Measurements from ENCODE around the gene NPAS3. TPM values are rescaled to one million over a fixed set of nuclear protein-coding genes. Genes with fewer than 3 reads are reported as not detected.

NPAS3 gene
- total RNA-seq, 4 donors from 2014 or later = 4.0 to 12.2 (median 5.6) TPM

DNA sequence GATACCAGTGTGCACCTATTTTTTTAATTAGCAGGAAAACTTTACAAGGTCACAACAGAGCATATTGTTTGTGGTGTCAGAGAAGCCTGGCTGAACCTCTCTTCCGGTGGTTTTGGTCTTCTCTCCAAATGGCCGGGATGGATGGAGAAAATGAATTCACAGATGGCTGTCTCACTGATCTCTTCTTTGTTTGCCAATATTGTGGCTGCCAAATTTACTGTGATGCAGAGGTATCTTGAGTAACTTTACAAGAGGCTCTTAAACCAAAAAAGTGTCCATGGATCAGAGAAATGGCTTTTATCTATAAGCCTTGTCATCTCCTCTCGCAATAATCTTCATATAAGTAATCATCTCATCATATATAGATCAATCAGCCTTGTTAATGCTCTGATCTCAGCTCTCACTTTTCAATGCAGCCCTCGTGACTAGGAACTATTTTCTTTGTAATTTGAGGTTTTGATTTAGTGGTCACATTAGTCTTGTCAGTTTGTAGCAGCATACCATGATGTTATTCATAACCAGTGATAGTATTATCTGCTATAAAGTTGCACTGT, 704.1 kb downstream of the NPAS3 start:
- 72 to 82% methylated on average over 4 of the region's 4 CpGs for WGBS, 2 donors
- H3K27me3 ChIP-seq = no peaks in the 10 kb centered on the region
- DNase-seq = no peak
- no peak overlapping the region for H3K27ac ChIP-seq
- H3K9me3 ChIP-seq = no peaks in the 10 kb centered on the region
- no peak overlapping the region for H3K4me3 ChIP-seq (replicated peaks in 1 of 3)
- intact Hi-C loops (cut with DNase I) = no loop called here
- H3K36me3 ChIP-seq = no peaks in the 10 kb centered on the region
- TF ChIP-seq POLR2A (IDR thresholded peaks at IDR 0.05) = no peak
- TF ChIP-seq, protein P1, sequence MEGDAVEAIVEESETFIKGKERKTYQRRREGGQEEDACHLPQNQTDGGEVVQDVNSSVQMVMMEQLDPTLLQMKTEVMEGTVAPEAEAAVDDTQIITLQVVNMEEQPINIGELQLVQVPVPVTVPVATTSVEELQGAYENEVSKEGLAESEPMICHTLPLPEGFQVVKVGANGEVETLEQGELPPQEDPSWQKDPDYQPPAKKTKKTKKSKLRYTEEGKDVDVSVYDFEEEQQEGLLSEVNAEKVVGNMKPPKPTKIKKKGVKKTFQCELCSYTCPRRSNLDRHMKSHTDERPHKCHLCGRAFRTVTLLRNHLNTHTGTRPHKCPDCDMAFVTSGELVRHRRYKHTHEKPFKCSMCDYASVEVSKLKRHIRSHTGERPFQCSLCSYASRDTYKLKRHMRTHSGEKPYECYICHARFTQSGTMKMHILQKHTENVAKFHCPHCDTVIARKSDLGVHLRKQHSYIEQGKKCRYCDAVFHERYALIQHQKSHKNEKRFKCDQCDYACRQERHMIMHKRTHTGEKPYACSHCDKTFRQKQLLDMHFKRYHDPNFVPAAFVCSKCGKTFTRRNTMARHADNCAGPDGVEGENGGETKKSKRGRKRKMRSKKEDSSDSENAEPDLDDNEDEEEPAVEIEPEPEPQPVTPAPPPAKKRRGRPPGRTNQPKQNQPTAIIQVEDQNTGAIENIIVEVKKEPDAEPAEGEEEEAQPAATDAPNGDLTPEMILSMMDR (IDR thresholded peaks at IDR 0.05) = no peak
- no peaks in the 10 kb centered on the region for H3K4me1 ChIP-seq

DNA sequence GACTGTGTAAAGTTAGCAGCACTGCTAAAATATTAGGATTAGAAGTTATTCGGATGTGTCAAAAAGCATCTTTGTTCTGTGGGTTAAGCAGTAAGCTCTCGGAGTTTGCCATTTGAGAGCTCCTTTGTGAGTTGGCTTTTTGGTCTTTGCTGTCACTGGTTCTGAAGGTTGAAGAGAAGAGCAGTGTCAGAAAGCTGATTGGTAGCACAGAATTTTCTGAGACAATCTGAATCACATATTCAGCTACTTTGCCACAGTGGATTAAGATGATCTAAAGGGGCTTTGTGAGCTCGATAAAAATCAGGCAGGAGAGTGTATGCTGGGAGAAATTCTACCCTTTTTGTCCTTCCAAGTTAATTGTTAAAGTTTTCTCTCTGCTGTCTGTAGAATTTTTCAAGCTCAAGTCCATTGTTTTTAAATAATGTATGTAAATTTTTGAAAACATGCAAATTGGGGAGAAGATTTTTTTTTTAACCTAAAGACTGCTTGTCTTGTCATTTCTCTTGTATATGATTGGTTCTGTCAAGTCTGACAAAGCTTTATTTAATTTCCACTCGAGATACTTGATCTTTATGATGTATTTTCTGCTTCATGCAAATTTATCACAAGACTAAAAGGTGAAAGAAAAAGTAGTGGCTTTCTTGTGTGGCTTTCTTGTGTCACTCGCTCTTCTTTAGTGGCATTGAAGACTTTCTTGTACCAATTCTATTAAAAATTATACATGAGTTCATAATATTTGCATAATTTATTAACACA, 704.9 kb downstream of the NPAS3 start:
- 88 to 90% methylated on average over 5 of the region's 5 CpGs for WGBS, 2 donors
- Histone ChIP-seq H3K27me3 (no peaks in the 10 kb centered on the region), H3K4me3 (replicated peaks in 1 of 3) (no peak overlapping the region), H3K27ac (no peak overlapping the region), H3K36me3 (no peaks in the 10 kb centered on the region), H3K4me1 (no peaks in the 10 kb centered on the region), H3K9me3 (no peaks in the 10 kb centered on the region)
- no peak for DNase-seq
- intact Hi-C loops (cut with DNase I) = no loop called here
- TF ChIP-seq, protein P1 (IDR thresholded peaks at IDR 0.05) = no peak
- TF ChIP-seq POLR2A (IDR thresholded peaks at IDR 0.05) = no peak

DNA sequence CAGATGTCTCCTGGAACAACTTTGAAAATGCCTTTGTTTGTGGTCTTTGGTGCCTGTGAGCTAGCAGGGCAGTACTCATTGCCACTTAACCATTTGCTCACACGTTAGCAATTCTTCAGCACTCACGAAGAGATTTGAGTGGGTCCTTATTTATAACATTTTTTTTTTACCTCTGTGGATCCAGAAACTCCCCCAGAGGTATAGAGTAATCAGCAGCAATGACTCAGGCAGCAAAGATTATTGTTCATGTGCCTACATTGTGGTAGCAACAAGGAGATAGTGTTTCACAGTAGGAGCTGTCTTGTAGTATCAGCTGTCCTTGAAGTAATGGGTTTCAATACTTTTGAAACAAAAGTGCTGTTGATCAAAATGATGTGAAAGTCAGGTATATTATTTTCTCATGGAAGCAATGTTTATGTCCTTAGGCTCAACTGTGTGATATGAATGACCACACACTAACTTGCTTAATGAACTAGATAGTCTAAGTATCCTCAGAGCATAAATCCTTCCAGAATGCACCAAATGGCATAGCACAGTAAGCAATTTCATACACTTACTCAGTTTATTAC, 708.1 kb downstream of the NPAS3 start:
- Histone ChIP-seq H3K4me1 (no peaks in the 10 kb centered on the region), H3K4me3 (replicated peaks in 1 of 3) (no peak overlapping the region), H3K27ac (no peak overlapping the region), H3K27me3 (no peaks in the 10 kb centered on the region), H3K9me3 (no peaks in the 10 kb centered on the region), H3K36me3 (no peaks in the 10 kb centered on the region)
- intact Hi-C loops (cut with DNase I) = no loop called here
- no peak for TF ChIP-seq POLR2A (IDR thresholded peaks at IDR 0.05)
- TF ChIP-seq, protein P1 (IDR thresholded peaks at IDR 0.05) = no peak
- DNase-seq = no peak
- WGBS, 2 donors = 68 to 85% methylated on average over 2 of the region's 2 CpGs

DNA sequence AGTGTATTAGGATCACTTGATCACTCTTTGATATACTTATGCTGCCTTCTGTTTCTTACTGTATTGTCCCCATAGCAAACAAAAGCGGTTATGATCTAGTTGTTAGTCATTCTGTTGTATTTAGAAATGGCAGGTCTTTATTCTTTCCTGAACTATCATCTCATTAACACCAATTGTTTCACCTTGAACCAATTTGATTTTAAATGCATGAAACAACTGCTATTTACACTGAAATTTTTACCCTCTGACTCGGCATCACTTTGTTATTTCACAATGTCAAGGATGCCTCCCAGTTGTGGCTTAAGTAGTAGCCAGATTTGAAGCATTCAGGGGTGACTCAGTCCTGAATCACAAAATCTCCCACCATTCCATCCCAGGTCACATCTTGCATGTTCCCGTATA, 708.7 kb downstream of the NPAS3 start:
- TF ChIP-seq, protein P1 (IDR thresholded peaks at IDR 0.05) = no peak
- no peak for TF ChIP-seq POLR2A (IDR thresholded peaks at IDR 0.05)
- H3K36me3 ChIP-seq = no peaks in the 10 kb centered on the region
- H3K4me1 ChIP-seq = no peaks in the 10 kb centered on the region
- no peak for DNase-seq
- 83 to 91% methylated on average over 3 of the region's 3 CpGs for WGBS, 2 donors
- H3K27ac ChIP-seq = no peak overlapping the region
- intact Hi-C loops (cut with DNase I) = no loop called here
- H3K9me3 ChIP-seq = no peaks in the 10 kb centered on the region
- H3K4me3 ChIP-seq (replicated peaks in 1 of 3) = no peak overlapping the region
- no peaks in the 10 kb centered on the region for H3K27me3 ChIP-seq

DNA sequence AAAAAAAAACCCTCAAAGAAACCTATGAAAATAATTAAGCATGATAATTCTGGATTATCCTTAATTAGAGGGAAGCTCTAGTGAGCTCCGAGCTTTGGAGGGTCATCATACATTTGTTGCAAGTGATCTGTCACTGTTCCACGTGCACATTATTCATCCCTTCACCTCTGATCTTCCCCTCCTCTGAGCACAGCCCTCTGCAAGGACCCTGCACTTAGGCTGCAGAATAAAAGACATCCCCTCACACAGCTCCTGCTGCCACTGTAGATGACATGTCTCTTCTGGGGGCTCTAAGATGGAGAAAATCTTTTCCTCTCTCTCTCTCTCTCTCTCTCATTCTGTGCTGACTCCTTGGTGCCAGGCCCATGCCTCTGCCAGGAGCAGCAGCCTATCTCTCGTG, 711.8 kb downstream of the NPAS3 start:
- H3K4me3 ChIP-seq (replicated peaks in 1 of 3) = no peak overlapping the region
- no peak overlapping the region for H3K27ac ChIP-seq
- H3K27me3 ChIP-seq = no peaks in the 10 kb centered on the region
- H3K4me1 ChIP-seq = no peaks in the 10 kb centered on the region
- H3K9me3 ChIP-seq = no peaks in the 10 kb centered on the region
- no peak for DNase-seq
- 76 to 82% methylated on average over 3 of the region's 3 CpGs for WGBS, 2 donors
- intact Hi-C loops (cut with DNase I) = no loop called here
- H3K36me3 ChIP-seq = no peaks in the 10 kb centered on the region
- no peak for TF ChIP-seq POLR2A (IDR thresholded peaks at IDR 0.05)
- TF ChIP-seq, protein P1 (IDR thresholded peaks at IDR 0.05) = no peak
